Measurements from ENCODE around the gene MLIP. TPM values are rescaled to one million over a fixed set of nuclear protein-coding genes. Genes with fewer than 3 reads are reported as not detected.

The MLIP gene
- total and polyA plus RNA-seq, 2 experiments from 2014 or later, result not detected

DNA sequence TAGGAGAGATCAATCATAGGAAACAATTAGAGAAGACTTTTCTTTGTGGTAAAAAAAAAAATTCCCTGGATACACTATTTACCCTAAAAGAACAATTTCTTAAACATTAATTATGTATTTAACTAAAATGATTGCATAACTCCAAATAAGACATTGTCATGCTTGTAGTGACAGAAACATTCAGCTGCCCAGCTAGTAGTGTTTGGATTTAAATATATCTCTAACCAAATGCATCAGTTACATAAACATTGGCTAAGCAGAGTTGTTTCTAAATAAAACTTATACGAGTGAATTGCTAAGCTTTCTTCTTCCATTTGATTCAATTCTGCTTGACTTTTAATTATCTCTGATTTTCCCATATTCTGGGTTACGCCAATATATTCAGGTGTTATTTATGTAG is 23.7 kb downstream of the MLIP start:
- Histone ChIP-seq H3K4me3 (no peak overlapping the region), H3K9me2 (ENCODE audit: insufficient read depth) (peaks cover 9% of the 10 kb centered on the region), H3K79me2 (replicated peaks; ENCODE audit: insufficient read depth) (no peaks in the 10 kb centered on the region), H3K36me3 (ENCODE audit: insufficient read depth) (no peaks in the 10 kb centered on the region), H4K20me1 (replicated peaks; ENCODE audit: insufficient read depth) (no peaks in the 10 kb centered on the region), H3F3A (replicated peaks; ENCODE audit: low read depth) (no peaks in the 10 kb centered on the region), H3K4me2 (no peak overlapping the region), H3K27ac (ENCODE audit: low read depth) (no peak overlapping the region), H3K4me1 (ENCODE audit: insufficient read depth) (no peaks in the 10 kb centered on the region), H2AFZ (no peak overlapping the region), H3K27me3 (ENCODE audit: insufficient read depth) (no peaks in the 10 kb centered on the region)
- no peaks in the 10 kb centered on the region for H3K9me3 Mint-ChIP-seq
- H3K4me3 Mint-ChIP-seq, result no peak overlapping the region
- DNase-seq (ENCODE audit: low spot score) (no peak), ATAC-seq (no peak)
- no peak overlapping the region for H3K27ac Mint-ChIP-seq
- peaks cover 4% of the 10 kb centered on the region for H3K27me3 Mint-ChIP-seq (ENCODE audit: insufficient read depth, low read depth, poor library complexity)
- no peaks in the 10 kb centered on the region; the same call in 2 of the 3 replicates for H3K4me1 Mint-ChIP-seq
- no peaks in the 10 kb centered on the region for H3K36me3 Mint-ChIP-seq (ENCODE audit: low read depth)
- TF ChIP-seq, protein P1, sequence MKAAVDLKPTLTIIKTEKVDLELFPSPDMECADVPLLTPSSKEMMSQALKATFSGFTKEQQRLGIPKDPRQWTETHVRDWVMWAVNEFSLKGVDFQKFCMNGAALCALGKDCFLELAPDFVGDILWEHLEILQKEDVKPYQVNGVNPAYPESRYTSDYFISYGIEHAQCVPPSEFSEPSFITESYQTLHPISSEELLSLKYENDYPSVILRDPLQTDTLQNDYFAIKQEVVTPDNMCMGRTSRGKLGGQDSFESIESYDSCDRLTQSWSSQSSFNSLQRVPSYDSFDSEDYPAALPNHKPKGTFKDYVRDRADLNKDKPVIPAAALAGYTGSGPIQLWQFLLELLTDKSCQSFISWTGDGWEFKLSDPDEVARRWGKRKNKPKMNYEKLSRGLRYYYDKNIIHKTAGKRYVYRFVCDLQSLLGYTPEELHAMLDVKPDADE (IDR thresholded peaks at IDR 0.05), result no peak
- TF ChIP-seq EZH2 (IDR thresholded peaks at IDR 0.05; ENCODE audit: low read depth, unreplicated experiment) (no peak), POLR2AphosphoS5 (IDR thresholded peaks at IDR 0.05; ENCODE audit: low read depth) (no peak), EZH2phosphoT487 (IDR thresholded peaks at IDR 0.05; ENCODE audit: unreplicated experiment) (no peak)

DNA sequence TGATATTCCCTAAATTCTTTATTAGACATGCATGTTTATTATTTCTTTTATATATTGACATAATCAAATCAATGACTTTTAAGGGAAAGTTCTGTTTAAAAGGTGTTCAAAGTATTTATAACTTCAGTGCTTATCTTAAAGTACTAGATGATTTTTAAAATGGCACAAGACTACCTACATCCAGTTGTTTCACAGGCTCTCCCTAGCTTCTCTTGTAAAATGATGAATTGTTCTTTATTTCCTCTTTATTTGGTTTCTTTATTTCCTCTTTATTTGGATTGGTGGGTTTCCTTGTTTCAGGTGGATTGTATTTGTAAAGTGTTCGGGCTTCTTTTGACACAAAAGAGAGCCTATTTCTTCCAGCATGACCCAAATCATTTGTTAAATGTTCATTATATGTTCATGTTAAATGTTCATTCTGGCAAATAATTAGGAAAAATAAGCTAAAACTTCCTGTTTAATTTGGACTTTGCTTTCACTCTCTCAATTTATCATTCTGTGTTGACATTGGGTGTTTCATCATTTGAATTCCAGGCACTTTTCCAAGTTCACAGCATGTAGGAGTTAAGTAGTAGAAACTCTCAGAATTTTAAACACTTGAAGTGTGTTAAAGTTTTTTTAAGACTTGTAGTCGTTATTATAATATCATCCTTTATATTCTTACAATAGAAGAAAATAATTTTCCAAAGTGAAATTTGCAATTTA is 24.6 kb downstream of the MLIP start:
- no peak for ATAC-seq
- no peak overlapping the region for H3K4me2 ChIP-seq

More for the DNA sequence above, 24.6 kb downstream of the MLIP start:
- no peak overlapping the region for H3K4me3 ChIP-seq
- no peaks in the 10 kb centered on the region for H3K79me2 ChIP-seq (replicated peaks; ENCODE audit: insufficient read depth)
- no peaks in the 10 kb centered on the region; the same call in 2 of the 3 replicates for H3K4me1 Mint-ChIP-seq
- H3K36me3 Mint-ChIP-seq (ENCODE audit: low read depth), result no peaks in the 10 kb centered on the region
- H3K9me2 ChIP-seq (ENCODE audit: insufficient read depth), result peaks cover 9% of the 10 kb centered on the region
- TF ChIP-seq, protein P2, sequence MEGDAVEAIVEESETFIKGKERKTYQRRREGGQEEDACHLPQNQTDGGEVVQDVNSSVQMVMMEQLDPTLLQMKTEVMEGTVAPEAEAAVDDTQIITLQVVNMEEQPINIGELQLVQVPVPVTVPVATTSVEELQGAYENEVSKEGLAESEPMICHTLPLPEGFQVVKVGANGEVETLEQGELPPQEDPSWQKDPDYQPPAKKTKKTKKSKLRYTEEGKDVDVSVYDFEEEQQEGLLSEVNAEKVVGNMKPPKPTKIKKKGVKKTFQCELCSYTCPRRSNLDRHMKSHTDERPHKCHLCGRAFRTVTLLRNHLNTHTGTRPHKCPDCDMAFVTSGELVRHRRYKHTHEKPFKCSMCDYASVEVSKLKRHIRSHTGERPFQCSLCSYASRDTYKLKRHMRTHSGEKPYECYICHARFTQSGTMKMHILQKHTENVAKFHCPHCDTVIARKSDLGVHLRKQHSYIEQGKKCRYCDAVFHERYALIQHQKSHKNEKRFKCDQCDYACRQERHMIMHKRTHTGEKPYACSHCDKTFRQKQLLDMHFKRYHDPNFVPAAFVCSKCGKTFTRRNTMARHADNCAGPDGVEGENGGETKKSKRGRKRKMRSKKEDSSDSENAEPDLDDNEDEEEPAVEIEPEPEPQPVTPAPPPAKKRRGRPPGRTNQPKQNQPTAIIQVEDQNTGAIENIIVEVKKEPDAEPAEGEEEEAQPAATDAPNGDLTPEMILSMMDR (conservative IDR thresholded peaks at IDR 0.05; ENCODE audit: low read depth in 2 of 2), result no peak
- TF ChIP-seq, protein P3, sequence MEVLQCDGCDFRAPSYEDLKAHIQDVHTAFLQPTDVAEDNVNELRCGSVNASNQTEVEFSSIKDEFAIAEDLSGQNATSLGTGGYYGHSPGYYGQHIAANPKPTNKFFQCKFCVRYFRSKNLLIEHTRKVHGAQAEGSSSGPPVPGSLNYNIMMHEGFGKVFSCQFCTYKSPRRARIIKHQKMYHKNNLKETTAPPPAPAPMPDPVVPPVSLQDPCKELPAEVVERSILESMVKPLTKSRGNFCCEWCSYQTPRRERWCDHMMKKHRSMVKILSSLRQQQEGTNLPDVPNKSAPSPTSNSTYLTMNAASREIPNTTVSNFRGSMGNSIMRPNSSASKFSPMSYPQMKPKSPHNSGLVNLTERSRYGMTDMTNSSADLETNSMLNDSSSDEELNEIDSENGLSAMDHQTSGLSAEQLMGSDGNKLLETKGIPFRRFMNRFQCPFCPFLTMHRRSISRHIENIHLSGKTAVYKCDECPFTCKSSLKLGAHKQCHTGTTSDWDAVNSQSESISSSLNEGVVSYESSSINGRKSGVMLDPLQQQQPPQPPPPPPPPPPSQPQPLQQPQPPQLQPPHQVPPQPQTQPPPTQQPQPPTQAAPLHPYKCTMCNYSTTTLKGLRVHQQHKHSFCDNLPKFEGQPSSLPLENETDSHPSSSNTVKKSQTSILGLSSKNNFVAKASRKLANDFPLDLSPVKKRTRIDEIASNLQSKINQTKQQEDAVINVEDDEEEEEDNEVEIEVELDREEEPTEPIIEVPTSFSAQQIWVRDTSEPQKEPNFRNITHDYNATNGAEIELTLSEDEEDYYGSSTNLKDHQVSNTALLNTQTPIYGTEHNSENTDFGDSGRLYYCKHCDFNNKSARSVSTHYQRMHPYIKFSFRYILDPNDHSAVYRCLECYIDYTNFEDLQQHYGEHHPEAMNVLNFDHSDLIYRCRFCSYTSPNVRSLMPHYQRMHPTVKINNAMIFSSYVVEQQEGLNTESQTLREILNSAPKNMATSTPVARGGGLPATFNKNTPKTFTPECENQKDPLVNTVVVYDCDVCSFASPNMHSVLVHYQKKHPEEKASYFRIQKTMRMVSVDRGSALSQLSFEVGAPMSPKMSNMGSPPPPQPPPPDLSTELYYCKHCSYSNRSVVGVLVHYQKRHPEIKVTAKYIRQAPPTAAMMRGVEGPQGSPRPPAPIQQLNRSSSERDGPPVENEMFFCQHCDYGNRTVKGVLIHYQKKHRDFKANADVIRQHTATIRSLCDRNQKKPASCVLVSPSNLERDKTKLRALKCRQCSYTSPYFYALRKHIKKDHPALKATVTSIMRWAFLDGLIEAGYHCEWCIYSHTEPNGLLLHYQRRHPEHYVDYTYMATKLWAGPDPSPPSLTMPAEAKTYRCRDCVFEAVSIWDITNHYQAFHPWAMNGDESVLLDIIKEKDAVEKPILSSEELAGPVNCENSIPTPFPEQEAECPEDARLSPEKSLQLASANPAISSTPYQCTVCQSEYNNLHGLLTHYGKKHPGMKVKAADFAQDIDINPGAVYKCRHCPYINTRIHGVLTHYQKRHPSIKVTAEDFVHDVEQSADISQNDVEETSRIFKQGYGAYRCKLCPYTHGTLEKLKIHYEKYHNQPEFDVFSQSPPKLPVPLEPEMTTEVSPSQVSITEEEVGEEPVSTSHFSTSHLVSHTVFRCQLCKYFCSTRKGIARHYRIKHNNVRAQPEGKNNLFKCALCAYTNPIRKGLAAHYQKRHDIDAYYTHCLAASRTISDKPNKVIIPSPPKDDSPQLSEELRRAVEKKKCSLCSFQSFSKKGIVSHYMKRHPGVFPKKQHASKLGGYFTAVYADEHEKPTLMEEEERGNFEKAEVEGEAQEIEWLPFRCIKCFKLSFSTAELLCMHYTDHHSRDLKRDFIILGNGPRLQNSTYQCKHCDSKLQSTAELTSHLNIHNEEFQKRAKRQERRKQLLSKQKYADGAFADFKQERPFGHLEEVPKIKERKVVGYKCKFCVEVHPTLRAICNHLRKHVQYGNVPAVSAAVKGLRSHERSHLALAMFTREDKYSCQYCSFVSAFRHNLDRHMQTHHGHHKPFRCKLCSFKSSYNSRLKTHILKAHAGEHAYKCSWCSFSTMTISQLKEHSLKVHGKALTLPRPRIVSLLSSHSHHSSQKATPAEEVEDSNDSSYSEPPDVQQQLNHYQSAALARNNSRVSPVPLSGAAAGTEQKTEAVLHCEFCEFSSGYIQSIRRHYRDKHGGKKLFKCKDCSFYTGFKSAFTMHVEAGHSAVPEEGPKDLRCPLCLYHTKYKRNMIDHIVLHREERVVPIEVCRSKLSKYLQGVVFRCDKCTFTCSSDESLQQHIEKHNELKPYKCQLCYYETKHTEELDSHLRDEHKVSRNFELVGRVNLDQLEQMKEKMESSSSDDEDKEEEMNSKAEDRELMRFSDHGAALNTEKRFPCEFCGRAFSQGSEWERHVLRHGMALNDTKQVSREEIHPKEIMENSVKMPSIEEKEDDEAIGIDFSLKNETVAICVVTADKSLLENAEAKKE (CRISPR knock-in tag; IDR thresholded peaks at IDR 0.05), result no peak
- TF ChIP-seq NANOG (IDR thresholded peaks at IDR 0.05; ENCODE audit: borderline replicate concordance) (no peak), JUNB (IDR thresholded peaks at IDR 0.05; ENCODE audit: unreplicated experiment) (no peak), POLR2AphosphoS5 (IDR thresholded peaks at IDR 0.05; ENCODE audit: low read depth) (no peak)
- H3K27me3 ChIP-seq (ENCODE audit: insufficient read depth), result no peaks in the 10 kb centered on the region
- no peaks in the 10 kb centered on the region for H4K20me1 ChIP-seq (replicated peaks; ENCODE audit: insufficient read depth)
- H3K27me3 Mint-ChIP-seq (ENCODE audit: insufficient read depth, low read depth, poor library complexity), result peaks cover 4% of the 10 kb centered on the region
- H3K36me3 ChIP-seq (ENCODE audit: insufficient read depth), result no peaks in the 10 kb centered on the region
- no peak overlapping the region for H2AFZ ChIP-seq
- H3K27ac Mint-ChIP-seq, result no peak overlapping the region
- no peak overlapping the region for H3K4me3 Mint-ChIP-seq
- no peak for DNase-seq (ENCODE audit: low spot score)
- H3F3A ChIP-seq (replicated peaks; ENCODE audit: low read depth), result no peaks in the 10 kb centered on the region
- H3K9me3 Mint-ChIP-seq, result no peaks in the 10 kb centered on the region
- no peaks in the 10 kb centered on the region for H3K4me1 ChIP-seq (ENCODE audit: insufficient read depth)
- no peak overlapping the region for H3K27ac ChIP-seq (ENCODE audit: low read depth)
